Activated T-helper 2 cell treated with anti-CD3 and anti-CD28 coated beads, Interferon-gamma antibody, Interleukin-2, Interleukin-4, amounts not matched to agents 10 μg/mL and 5 μg/mL and 100 μg/mL, durations not matched to agents 14 hours and 24 hours and 36 hours (primary cell): ENCODE measurements around the gene SLC35F5. TPM values are rescaled to one million over a fixed set of nuclear protein-coding genes. Genes with fewer than 3 reads are reported as not detected.
"Not testable (repeated sequence)": the region's sequence is repeated elsewhere in the genome, so short reads cannot be mapped to it uniquely, and the experiment has no call there.

Experiments
- DNase-seq: peaks from one replicate; pipeline ENCODE4 v3.0.0; 2021; ENCODE audit warnings: low spot score
- H3K27ac Mint-ChIP-seq: one replicate; pipeline ENCODE4 v1.8.0; 2021; ENCODE audit warnings: mixed read lengths
- H3K27me3 Mint-ChIP-seq: one replicate; pipeline ENCODE4 v1.8.0; 2021; ENCODE audit warnings: low read depth, mixed read lengths
- H3K36me3 Mint-ChIP-seq: one replicate; pipeline ENCODE4 v1.8.0; 2021; ENCODE audit warnings: low read depth, mixed read lengths
- H3K4me1 Mint-ChIP-seq: one replicate; pipeline ENCODE4 v1.8.0; 2021; ENCODE audit warnings: low read depth, mixed read lengths
- H3K4me3 Mint-ChIP-seq: one replicate; pipeline ENCODE4 v1.8.0; 2021; ENCODE audit warnings: low read depth, mild to moderate bottlenecking, moderate library complexity, mixed read lengths
- H3K9me3 Mint-ChIP-seq: one replicate; pipeline ENCODE4 v1.8.0; 2021; ENCODE audit warnings: mixed read lengths
- intact Hi-C: fragments of 100-400 bp; cut with micrococcal nuclease; formaldehyde crosslinking; loops from one replicate; pipeline ENCODE4 v1.15.1; 2023
- total RNA-seq: library from RNA; stranded (reverse); gene quantifications from 2 replicates; pipeline ENCODE4 v1.2.3, GENCODE V29; 2022

The SLC35F5 gene
- total RNA-seq: 39.6 and 41.8 TPM in 2 replicates

- peaks cover 3% of the 10 kb centered on the region for H3K27me3 Mint-ChIP-seq
- DNase-seq: peak; percentile 92
- H3K36me3 Mint-ChIP-seq: peaks cover 13% of the 10 kb centered on the region
- intact Hi-C loops: loop anchor here (1.0 to 10.0 kb wide), 5 partner anchors 36 to 218 kb away; no protein-coding TSS in a partner anchor
- H3K9me3 Mint-ChIP-seq: no peaks in the 10 kb centered on the region
- H3K27ac Mint-ChIP-seq: peak within 1 kb of the TSS; percentile 99
- peaks cover 29% of the 10 kb centered on the region for H3K4me1 Mint-ChIP-seq
- H3K4me3 Mint-ChIP-seq: peak within 1 kb of the TSS; percentile 91
Observed at GRCh38 chr2:113756355-113757137, at the start of gene SLC35F5. Gene SLC35F5, minus strand, starts transcription at chr2:113756642. Its CDS starts 233 bp downstream, at chr2:113756409.

GRCh38 chr2:113799375-113799774 lies 42.9 kb upstream of the SLC35F5 start:
- peaks cover 11% of the 10 kb centered on the region for H3K4me1 Mint-ChIP-seq
- no peaks in the 10 kb centered on the region for H3K9me3 Mint-ChIP-seq
- no peak overlapping the region for H3K27ac Mint-ChIP-seq
- intact Hi-C loops: no loop called here
- no peak overlapping the region for H3K4me3 Mint-ChIP-seq
- H3K27me3 Mint-ChIP-seq: no peaks in the 10 kb centered on the region
- H3K36me3 Mint-ChIP-seq: no peaks in the 10 kb centered on the region
- no peak for DNase-seq

- Mint-ChIP-seq H3K27me3 (no peaks in the 10 kb centered on the region), H3K4me1 (peaks cover 21% of the 10 kb centered on the region), H3K9me3 (no peaks in the 10 kb centered on the region), H3K4me3 (no peak overlapping the region), H3K27ac (no peak overlapping the region), H3K36me3 (no peaks in the 10 kb centered on the region)
- intact Hi-C loops: no loop called here
- no peak for DNase-seq
Observed at GRCh38 chr2:113797237-113797636, 40.8 kb upstream of the SLC35F5 start.

DNA sequence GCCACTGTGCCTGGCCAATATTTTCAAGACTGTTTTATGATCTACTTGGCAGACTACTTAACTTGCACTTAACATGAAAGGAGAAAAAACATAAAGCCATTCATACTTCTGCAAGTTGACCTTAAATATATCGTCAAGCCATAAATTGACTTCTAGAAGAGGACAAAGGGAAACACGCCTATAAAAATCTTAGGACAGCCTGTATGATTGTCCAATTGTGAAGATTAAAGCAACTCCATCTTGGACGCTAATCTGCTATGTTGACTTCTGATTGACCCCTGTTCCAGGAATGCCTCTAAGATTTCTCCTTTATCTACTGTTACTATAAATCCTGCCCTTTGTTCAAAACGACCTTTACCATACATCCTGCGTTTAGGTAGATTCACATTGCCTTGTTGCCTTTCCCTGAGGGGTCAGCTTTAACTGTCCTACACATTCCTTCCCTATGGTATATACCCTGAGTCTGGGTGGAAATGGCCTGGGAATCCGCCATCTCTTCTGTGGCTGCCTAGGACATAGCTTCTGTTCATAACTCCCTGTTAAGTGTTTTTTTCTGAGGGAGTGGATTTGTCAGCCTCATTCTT lies 40.2 kb upstream of the SLC35F5 start:
- H3K4me1 Mint-ChIP-seq: peaks cover 25% of the 10 kb centered on the region
- H3K36me3 Mint-ChIP-seq: no peaks in the 10 kb centered on the region
- H3K27me3 Mint-ChIP-seq: no peaks in the 10 kb centered on the region
- no peaks in the 10 kb centered on the region for H3K9me3 Mint-ChIP-seq
- H3K27ac Mint-ChIP-seq: no peak overlapping the region
- intact Hi-C loops: no loop called here
- DNase-seq: no peak
- H3K4me3 Mint-ChIP-seq: no peak overlapping the region

GRCh38 chr2:113795405-113795920 lies 39.0 kb upstream of the SLC35F5 start:
- no peak for DNase-seq
- H3K36me3 Mint-ChIP-seq: no peaks in the 10 kb centered on the region
- intact Hi-C loops: no loop called here
- peaks cover 28% of the 10 kb centered on the region for H3K4me1 Mint-ChIP-seq
- H3K4me3 Mint-ChIP-seq: no peak overlapping the region
- no peaks in the 10 kb centered on the region for H3K27me3 Mint-ChIP-seq
- H3K9me3 Mint-ChIP-seq: no peaks in the 10 kb centered on the region
- no peak overlapping the region for H3K27ac Mint-ChIP-seq

DNA sequence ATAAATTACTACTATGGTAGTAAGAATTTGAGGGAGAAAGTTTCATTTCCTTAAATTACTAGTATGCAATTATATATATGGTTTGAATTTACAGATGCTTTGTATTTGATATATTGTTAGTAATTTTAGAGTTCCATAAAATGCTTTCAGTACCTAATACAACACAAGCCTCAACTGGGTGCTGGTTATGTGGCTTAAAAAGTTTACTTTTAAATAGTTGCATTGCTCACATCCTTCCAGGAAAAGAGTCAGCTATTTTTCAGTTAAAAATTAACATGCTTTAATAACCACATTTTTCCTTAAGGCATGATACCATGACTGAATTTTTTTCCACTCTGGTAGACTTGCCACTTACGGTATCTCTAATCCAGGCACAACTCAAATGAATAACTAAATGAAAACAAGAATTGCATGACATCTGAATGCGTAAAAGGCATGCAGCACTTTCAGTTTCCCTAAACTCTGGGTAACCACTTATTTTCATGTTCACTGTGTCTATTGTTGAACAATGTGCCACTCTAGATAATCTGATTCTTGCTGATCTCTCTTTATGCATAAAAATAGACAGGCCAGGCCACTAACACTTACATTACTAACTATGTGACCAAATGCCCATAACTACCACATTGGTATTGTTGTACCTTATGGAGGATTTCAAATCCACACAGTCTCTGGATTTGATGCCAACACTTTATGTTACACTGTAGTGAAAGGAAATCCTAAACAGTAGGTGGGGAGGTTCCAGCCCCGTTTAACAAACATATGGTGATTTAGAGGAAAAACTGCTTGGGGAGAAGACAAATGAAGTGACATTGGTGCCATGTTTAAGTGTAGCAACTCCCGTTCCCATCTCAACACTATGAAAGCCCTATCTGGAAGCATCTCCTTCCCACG lies 35.5 kb upstream of the SLC35F5 start:
- intact Hi-C loops: loop anchor here (1.0 to 2.0 kb wide), 4 partner anchors 36 to 99 kb away; partner anchors contain the start of gene SLC35F5
- DNase-seq: no peak
- Mint-ChIP-seq H3K27me3 (no peaks in the 10 kb centered on the region), H3K4me1 (peaks cover 24% of the 10 kb centered on the region), H3K27ac (peak overlapping the region; percentile 98), H3K4me3 (peak overlapping the region; percentile 45), H3K9me3 (no peaks in the 10 kb centered on the region), H3K36me3 (no peaks in the 10 kb centered on the region)

DNA sequence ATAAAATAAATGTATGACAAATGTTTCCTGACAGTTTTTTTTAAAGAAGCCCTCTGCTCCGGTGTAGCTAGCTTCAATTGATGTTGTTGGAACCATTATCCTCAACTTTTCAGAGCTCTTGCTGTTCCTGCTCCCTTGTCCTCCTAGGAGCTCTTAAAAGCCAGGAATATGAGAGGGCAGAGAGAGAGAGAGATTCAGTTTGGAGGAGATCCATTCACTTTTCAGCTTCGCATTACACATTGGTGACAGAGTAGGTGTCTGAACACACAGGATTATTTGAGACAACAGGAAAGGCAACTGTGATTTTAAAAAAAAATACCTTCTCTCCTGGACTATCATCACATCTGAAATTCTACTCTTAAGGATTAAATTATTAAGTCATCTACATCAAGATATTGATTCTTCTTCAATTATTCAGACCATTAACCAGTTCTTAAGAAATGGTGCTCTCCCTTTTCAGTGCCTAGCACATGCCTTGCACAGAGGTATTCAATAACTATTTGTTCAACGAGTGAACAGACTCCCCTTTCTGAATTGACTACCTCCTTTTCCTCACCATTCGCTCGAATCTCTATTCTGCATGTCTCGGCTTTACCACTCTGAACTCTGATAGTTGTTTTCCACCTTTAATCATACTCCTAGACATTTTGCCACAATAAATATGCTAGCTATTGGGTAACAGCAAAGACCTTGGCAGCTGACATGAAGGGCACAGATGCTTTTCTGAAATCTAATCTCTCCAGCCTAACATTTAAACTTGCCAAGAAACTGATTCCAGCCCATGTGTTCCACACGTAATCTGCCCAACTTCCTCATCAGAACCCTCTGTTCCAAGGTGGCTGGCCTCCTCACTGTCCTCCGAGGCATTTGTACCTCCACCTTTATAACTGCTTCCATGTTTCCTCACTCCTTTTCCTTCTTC lies 28.6 kb upstream of the SLC35F5 start:
- DNase-seq: no peak
- Mint-ChIP-seq H3K4me3 (no peak overlapping the region), H3K27ac (no peak overlapping the region), H3K9me3 (no peaks in the 10 kb centered on the region), H3K27me3 (no peaks in the 10 kb centered on the region), H3K36me3 (no peaks in the 10 kb centered on the region), H3K4me1 (peaks cover 6% of the 10 kb centered on the region)
- intact Hi-C loops: no loop called here

DNA sequence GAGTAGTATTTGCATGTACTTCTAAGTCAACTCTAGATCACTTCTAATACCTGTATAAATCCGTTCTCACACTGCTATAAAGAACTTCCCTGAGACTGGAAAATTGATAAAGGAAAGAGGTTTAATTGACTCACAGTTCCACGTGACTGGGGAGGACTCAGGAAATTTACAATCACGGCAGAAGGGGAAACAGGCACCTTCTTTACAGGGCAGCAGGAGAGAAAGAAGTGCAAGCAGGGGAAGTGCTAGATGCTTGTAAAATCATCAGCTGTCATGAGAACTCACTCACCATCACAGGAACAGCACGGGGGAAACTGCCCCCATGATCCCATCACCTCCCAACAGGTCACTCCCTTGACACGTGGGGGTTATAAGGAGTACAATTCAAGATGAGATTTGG lies 24.0 kb upstream of the SLC35F5 start:
- intact Hi-C loops: no loop called here
- Mint-ChIP-seq H3K27me3 (peaks cover 2% of the 10 kb centered on the region), H3K4me3 (no peak overlapping the region), H3K9me3 (no peaks in the 10 kb centered on the region), H3K27ac (no peak overlapping the region), H3K4me1 (peaks cover 10% of the 10 kb centered on the region), H3K36me3 (no peaks in the 10 kb centered on the region)
- DNase-seq: no peak

GRCh38 chr2:113777371-113777770 lies 20.9 kb upstream of the SLC35F5 start:
- H3K36me3 Mint-ChIP-seq: no peaks in the 10 kb centered on the region
- intact Hi-C loops: no loop called here
- DNase-seq: no peak
- H3K4me3 Mint-ChIP-seq: no peak overlapping the region
- H3K9me3 Mint-ChIP-seq: no peaks in the 10 kb centered on the region
- H3K27ac Mint-ChIP-seq: no peak overlapping the region
- H3K27me3 Mint-ChIP-seq: peaks cover 2% of the 10 kb centered on the region
- peaks cover 10% of the 10 kb centered on the region for H3K4me1 Mint-ChIP-seq

GRCh38 chr2:113776949-113777348 lies 20.5 kb upstream of the SLC35F5 start:
- intact Hi-C loops: no loop called here
- peaks cover 10% of the 10 kb centered on the region for H3K4me1 Mint-ChIP-seq
- H3K4me3 Mint-ChIP-seq: no peak overlapping the region
- no peak overlapping the region for H3K27ac Mint-ChIP-seq
- H3K36me3 Mint-ChIP-seq: no peaks in the 10 kb centered on the region
- no peaks in the 10 kb centered on the region for H3K9me3 Mint-ChIP-seq
- no peak for DNase-seq
- peaks cover 2% of the 10 kb centered on the region for H3K27me3 Mint-ChIP-seq

- H3K27ac Mint-ChIP-seq, H3K36me3 Mint-ChIP-seq, DNase-seq, H3K4me3 Mint-ChIP-seq, H3K4me1 Mint-ChIP-seq, H3K9me3 Mint-ChIP-seq, H3K27me3 Mint-ChIP-seq, intact Hi-C loops: not testable (repeated sequence)
Observed at GRCh38 chr2:113774616-113775015, 18.2 kb upstream of the SLC35F5 start.

DNA sequence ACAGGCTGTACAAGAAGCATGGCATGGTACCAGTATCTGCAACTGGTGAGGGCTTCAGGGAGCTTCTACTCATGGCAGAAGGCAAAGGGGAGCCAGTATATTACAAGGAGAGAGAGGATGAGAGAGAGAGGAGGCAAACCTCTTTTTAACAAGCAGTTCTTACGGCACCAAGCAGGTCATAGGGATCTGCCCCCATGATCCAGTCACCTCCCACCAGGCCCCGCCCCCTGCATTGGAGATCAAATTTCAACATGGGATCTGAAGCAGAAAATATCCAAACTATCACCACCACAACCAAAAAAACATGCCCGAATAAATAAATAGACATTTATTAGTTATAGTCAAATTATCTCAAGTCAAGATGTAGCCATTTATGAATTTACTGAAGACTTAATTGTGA lies 14.5 kb upstream of the SLC35F5 start:
- Mint-ChIP-seq H3K36me3 (no peaks in the 10 kb centered on the region), H3K27me3 (no peaks in the 10 kb centered on the region), H3K4me3 (no peak overlapping the region), H3K9me3 (no peaks in the 10 kb centered on the region), H3K27ac (no peak overlapping the region), H3K4me1 (no peaks in the 10 kb centered on the region)
- intact Hi-C loops: no loop called here
- DNase-seq: no peak
